ENCODE results near the gene LARGE1. TPM values are rescaled to one million over a fixed set of nuclear protein-coding genes. Genes with fewer than 3 reads are reported as not detected.

Gene LARGE1
- total RNA-seq, 1 donor, result 22.8 TPM

GRCh38 chr22:33573479-33573878 lies 346.8 kb downstream of the LARGE1 start:
- no peak overlapping the region for H2AFZ ChIP-seq (ENCODE audit: low read length)
- no peak for DNase-seq (ENCODE audit: insufficient read length, low spot score, missing footprints)
- H3K9me3 ChIP-seq (ENCODE audit: low read depth, low read length), result no peaks in the 10 kb centered on the region
- no peak overlapping the region for H3K27ac ChIP-seq (ENCODE audit: low read depth, low read length)
- H3K4me2 ChIP-seq (ENCODE audit: insufficient read depth, low read length), result no peak overlapping the region
- no peaks in the 10 kb centered on the region for H3K36me3 ChIP-seq (ENCODE audit: insufficient read depth, low read length)
- no peaks in the 10 kb centered on the region for H4K20me1 ChIP-seq (ENCODE audit: insufficient read depth, low read length)
- H3K27me3 ChIP-seq (ENCODE audit: insufficient read depth, low read length), result no peaks in the 10 kb centered on the region
- H3K79me2 ChIP-seq (ENCODE audit: insufficient read depth, low read length), result no peaks in the 10 kb centered on the region
- no peak overlapping the region for H3K4me3 ChIP-seq (ENCODE audit: insufficient read depth, low read length)
- H3K4me1 ChIP-seq (ENCODE audit: insufficient read depth, low read length), result no peaks in the 10 kb centered on the region
- no peak for TF ChIP-seq CTCF (IDR thresholded peaks at IDR 0.05; ENCODE audit: extremely low read depth, low read depth, low read length)

GRCh38 chr22:33572086-33572485 lies 348.2 kb downstream of the LARGE1 start:
- Histone ChIP-seq H3K9me3 (ENCODE audit: low read depth, low read length) (no peaks in the 10 kb centered on the region), H4K20me1 (ENCODE audit: insufficient read depth, low read length) (no peaks in the 10 kb centered on the region), H3K36me3 (ENCODE audit: insufficient read depth, low read length) (no peaks in the 10 kb centered on the region), H3K27me3 (ENCODE audit: insufficient read depth, low read length) (no peaks in the 10 kb centered on the region), H3K4me3 (ENCODE audit: insufficient read depth, low read length) (no peak overlapping the region), H3K4me1 (ENCODE audit: insufficient read depth, low read length) (no peaks in the 10 kb centered on the region), H3K27ac (ENCODE audit: low read depth, low read length) (no peak overlapping the region), H2AFZ (ENCODE audit: low read length) (no peak overlapping the region), H3K4me2 (ENCODE audit: insufficient read depth, low read length) (no peak overlapping the region), H3K79me2 (ENCODE audit: insufficient read depth, low read length) (no peaks in the 10 kb centered on the region)
- TF ChIP-seq CTCF (IDR thresholded peaks at IDR 0.05; ENCODE audit: extremely low read depth, low read depth, low read length), result no peak
- no peak for DNase-seq (ENCODE audit: insufficient read length, low spot score, missing footprints)

GRCh38 chr22:33570110-33570509 lies 350.2 kb downstream of the LARGE1 start:
- Histone ChIP-seq H3K4me2 (ENCODE audit: insufficient read depth, low read length) (no peak overlapping the region), H3K4me3 (ENCODE audit: insufficient read depth, low read length) (no peak overlapping the region), H3K9me3 (ENCODE audit: low read depth, low read length) (no peaks in the 10 kb centered on the region), H2AFZ (ENCODE audit: low read length) (no peak overlapping the region), H3K27ac (ENCODE audit: low read depth, low read length) (no peak overlapping the region), H3K27me3 (ENCODE audit: insufficient read depth, low read length) (no peaks in the 10 kb centered on the region), H3K36me3 (ENCODE audit: insufficient read depth, low read length) (no peaks in the 10 kb centered on the region), H4K20me1 (ENCODE audit: insufficient read depth, low read length) (no peaks in the 10 kb centered on the region), H3K79me2 (ENCODE audit: insufficient read depth, low read length) (no peaks in the 10 kb centered on the region), H3K4me1 (ENCODE audit: insufficient read depth, low read length) (no peaks in the 10 kb centered on the region)
- DNase-seq (ENCODE audit: insufficient read length, low spot score, missing footprints), result no peak
- no peak for TF ChIP-seq CTCF (IDR thresholded peaks at IDR 0.05; ENCODE audit: extremely low read depth, low read depth, low read length)

- Histone ChIP-seq H3K27me3 (ENCODE audit: insufficient read depth, low read length) (no peaks in the 10 kb centered on the region), H4K20me1 (ENCODE audit: insufficient read depth, low read length) (no peaks in the 10 kb centered on the region), H3K27ac (ENCODE audit: low read depth, low read length) (no peak overlapping the region), H2AFZ (ENCODE audit: low read length) (no peak overlapping the region), H3K4me2 (ENCODE audit: insufficient read depth, low read length) (no peak overlapping the region), H3K4me3 (ENCODE audit: insufficient read depth, low read length) (no peak overlapping the region), H3K4me1 (ENCODE audit: insufficient read depth, low read length) (no peaks in the 10 kb centered on the region), H3K36me3 (ENCODE audit: insufficient read depth, low read length) (no peaks in the 10 kb centered on the region), H3K79me2 (ENCODE audit: insufficient read depth, low read length) (no peaks in the 10 kb centered on the region), H3K9me3 (ENCODE audit: low read depth, low read length) (no peaks in the 10 kb centered on the region)
- no peak for DNase-seq (ENCODE audit: insufficient read length, low spot score, missing footprints)
- no peak for TF ChIP-seq CTCF (IDR thresholded peaks at IDR 0.05; ENCODE audit: extremely low read depth, low read depth, low read length)
These were observed 350.7 kb downstream of the LARGE1 start for GRCh38 chr22:33569559-33569958.

Measured in osteoblast (primary cell).